Measurements from ENCODE around the gene HJV.
A peak's percentile ranks its signal among the peaks of the same experiment; 100 is the strongest.

HJV gene

GRCh38 chr1:145977486-145978470, 43.8 kb downstream of the HJV start (continued):
- TF ChIP-seq ZNF777 (tag by site-specific recombination; IDR thresholded peaks at IDR 0.05; ENCODE audit: borderline replicate concordance), result no peak
- TF ChIP-seq, protein P1, sequence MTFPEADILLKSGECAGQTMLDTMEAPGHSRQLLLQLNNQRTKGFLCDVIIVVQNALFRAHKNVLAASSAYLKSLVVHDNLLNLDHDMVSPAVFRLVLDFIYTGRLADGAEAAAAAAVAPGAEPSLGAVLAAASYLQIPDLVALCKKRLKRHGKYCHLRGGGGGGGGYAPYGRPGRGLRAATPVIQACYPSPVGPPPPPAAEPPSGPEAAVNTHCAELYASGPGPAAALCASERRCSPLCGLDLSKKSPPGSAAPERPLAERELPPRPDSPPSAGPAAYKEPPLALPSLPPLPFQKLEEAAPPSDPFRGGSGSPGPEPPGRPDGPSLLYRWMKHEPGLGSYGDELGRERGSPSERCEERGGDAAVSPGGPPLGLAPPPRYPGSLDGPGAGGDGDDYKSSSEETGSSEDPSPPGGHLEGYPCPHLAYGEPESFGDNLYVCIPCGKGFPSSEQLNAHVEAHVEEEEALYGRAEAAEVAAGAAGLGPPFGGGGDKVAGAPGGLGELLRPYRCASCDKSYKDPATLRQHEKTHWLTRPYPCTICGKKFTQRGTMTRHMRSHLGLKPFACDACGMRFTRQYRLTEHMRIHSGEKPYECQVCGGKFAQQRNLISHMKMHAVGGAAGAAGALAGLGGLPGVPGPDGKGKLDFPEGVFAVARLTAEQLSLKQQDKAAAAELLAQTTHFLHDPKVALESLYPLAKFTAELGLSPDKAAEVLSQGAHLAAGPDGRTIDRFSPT (tag by site-specific recombination; IDR thresholded peaks at IDR 0.05), result no peak
- TF ChIP-seq ZNF140 (tag by site-specific recombination; IDR thresholded peaks at IDR 0.05), result peak; percentile 100
- no peak for TF ChIP-seq ZNF473 (tag by site-specific recombination; IDR thresholded peaks at IDR 0.05)
- TF ChIP-seq ZNF146 (tag by site-specific recombination; IDR thresholded peaks at IDR 0.05), result no peak
- no peak for TF ChIP-seq ZNF626 (tag by site-specific recombination; IDR thresholded peaks at IDR 0.05)
- TF ChIP-seq ZNF423 (tag by site-specific recombination; IDR thresholded peaks at IDR 0.05), result no peak
- TF ChIP-seq IKZF3 (tag by site-specific recombination; IDR thresholded peaks at IDR 0.05), result peak; percentile 35; the same call in 1 of the 2 replicates
- TF ChIP-seq GLIS1 (tag by site-specific recombination; IDR thresholded peaks at IDR 0.05), result peak; percentile 46
- TF ChIP-seq, protein P2, sequence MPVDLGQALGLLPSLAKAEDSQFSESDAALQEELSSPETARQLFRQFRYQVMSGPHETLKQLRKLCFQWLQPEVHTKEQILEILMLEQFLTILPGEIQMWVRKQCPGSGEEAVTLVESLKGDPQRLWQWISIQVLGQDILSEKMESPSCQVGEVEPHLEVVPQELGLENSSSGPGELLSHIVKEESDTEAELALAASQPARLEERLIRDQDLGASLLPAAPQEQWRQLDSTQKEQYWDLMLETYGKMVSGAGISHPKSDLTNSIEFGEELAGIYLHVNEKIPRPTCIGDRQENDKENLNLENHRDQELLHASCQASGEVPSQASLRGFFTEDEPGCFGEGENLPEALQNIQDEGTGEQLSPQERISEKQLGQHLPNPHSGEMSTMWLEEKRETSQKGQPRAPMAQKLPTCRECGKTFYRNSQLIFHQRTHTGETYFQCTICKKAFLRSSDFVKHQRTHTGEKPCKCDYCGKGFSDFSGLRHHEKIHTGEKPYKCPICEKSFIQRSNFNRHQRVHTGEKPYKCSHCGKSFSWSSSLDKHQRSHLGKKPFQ (tag by site-specific recombination; IDR thresholded peaks at IDR 0.05), result no peak
- no peak for TF ChIP-seq ZBTB20 (tag by site-specific recombination; IDR thresholded peaks at IDR 0.05)
- no peak for TF ChIP-seq ZNF514 (tag by site-specific recombination; IDR thresholded peaks at IDR 0.05)
- TF ChIP-seq ZNF521 (tag by site-specific recombination; IDR thresholded peaks at IDR 0.05), result no peak
- TF ChIP-seq ZNF837 (tag by site-specific recombination; IDR thresholded peaks at IDR 0.05), result no peak
- TF ChIP-seq ZNF114 (tag by site-specific recombination; IDR thresholded peaks at IDR 0.05), result no peak
- TF ChIP-seq ZNF623 (tag by site-specific recombination; IDR thresholded peaks at IDR 0.05), result no peak
- no peak for TF ChIP-seq PBX3 (CRISPR knock-in tag; IDR thresholded peaks at IDR 0.05)
- TF ChIP-seq, protein P3, sequence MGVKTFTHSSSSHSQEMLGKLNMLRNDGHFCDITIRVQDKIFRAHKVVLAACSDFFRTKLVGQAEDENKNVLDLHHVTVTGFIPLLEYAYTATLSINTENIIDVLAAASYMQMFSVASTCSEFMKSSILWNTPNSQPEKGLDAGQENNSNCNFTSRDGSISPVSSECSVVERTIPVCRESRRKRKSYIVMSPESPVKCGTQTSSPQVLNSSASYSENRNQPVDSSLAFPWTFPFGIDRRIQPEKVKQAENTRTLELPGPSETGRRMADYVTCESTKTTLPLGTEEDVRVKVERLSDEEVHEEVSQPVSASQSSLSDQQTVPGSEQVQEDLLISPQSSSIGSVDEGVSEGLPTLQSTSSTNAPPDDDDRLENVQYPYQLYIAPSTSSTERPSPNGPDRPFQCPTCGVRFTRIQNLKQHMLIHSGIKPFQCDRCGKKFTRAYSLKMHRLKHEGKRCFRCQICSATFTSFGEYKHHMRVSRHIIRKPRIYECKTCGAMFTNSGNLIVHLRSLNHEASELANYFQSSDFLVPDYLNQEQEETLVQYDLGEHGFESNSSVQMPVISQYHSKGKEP (tag by site-specific recombination; IDR thresholded peaks at IDR 0.05), result no peak
- TF ChIP-seq, protein P4, sequence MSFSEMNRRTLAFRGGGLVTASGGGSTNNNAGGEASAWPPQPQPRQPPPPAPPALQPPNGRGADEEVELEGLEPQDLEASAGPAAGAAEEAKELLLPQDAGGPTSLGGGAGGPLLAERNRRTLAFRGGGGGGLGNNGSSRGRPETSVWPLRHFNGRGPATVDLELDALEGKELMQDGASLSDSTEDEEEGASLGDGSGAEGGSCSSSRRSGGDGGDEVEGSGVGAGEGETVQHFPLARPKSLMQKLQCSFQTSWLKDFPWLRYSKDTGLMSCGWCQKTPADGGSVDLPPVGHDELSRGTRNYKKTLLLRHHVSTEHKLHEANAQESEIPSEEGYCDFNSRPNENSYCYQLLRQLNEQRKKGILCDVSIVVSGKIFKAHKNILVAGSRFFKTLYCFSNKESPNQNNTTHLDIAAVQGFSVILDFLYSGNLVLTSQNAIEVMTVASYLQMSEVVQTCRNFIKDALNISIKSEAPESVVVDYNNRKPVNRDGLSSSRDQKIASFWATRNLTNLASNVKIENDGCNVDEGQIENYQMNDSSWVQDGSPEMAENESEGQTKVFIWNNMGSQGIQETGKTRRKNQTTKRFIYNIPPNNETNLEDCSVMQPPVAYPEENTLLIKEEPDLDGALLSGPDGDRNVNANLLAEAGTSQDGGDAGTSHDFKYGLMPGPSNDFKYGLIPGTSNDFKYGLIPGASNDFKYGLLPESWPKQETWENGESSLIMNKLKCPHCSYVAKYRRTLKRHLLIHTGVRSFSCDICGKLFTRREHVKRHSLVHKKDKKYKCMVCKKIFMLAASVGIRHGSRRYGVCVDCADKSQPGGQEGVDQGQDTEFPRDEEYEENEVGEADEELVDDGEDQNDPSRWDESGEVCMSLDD (tag by site-specific recombination; IDR thresholded peaks at IDR 0.05), result no peak
- TF ChIP-seq ZNF654 (tag by site-specific recombination; IDR thresholded peaks at IDR 0.05; ENCODE audit: low read depth), result peak; percentile 95
- TF ChIP-seq PATZ1 (tag by site-specific recombination; IDR thresholded peaks at IDR 0.05), result no peak
- no peak for TF ChIP-seq KLF9 (tag by site-specific recombination; IDR thresholded peaks at IDR 0.05; ENCODE audit: low read depth)
- TF ChIP-seq PRDM4 (tag by site-specific recombination; IDR thresholded peaks at IDR 0.05), result no peak
- TF ChIP-seq RBAK (tag by site-specific recombination; IDR thresholded peaks at IDR 0.05), result no peak
- no peak for TF ChIP-seq SCRT2 (tag by site-specific recombination; IDR thresholded peaks at IDR 0.05)
